Lower lobe of right lung (tissue), 2 donors: ENCODE data around the gene MAPT. TPM values are rescaled to one million over a fixed set of nuclear protein-coding genes. Genes with fewer than 3 reads are reported as not detected.

Source experiments
- ATAC-seq, 2 donors: fragments of 200-7000 bp; cut with Tn5 transposase; one replicate each; pipeline ENCODE4 v1.9.1; 2020 to 2022; ENCODE audit warnings: mild to moderate bottlenecking in 2 of 2, moderate library complexity in 2 of 2
- DNase-seq: peaks from one replicate; pipeline ENCODE4 v3.0.0-alpha.2; 2020
- H3K27ac ChIP-seq: fragments of 200-600 bp; one replicate; pipeline ENCODE4 v1.8.0; 2022
- H3K27me3 ChIP-seq: fragments of 200-600 bp; one replicate; pipeline ENCODE4 v1.8.0; 2022; ENCODE audit warnings: low read depth
- H3K36me3 ChIP-seq: fragments of 200-600 bp; one replicate; pipeline ENCODE4 v1.8.0; 2022; ENCODE audit warnings: mild to moderate bottlenecking
- H3K4me1 ChIP-seq: fragments of 200-600 bp; one replicate; pipeline ENCODE4 v1.8.0; 2022
- H3K4me3 ChIP-seq: fragments of 200-600 bp; one replicate; pipeline ENCODE4 v1.8.0; 2022; ENCODE audit warnings: mild to moderate bottlenecking
- H3K9me3 ChIP-seq: fragments of 200-600 bp; one replicate; pipeline ENCODE4 v1.8.0; 2022
- CTCF ChIP-seq: fragments of 200-600 bp; IDR thresholded peaks from one replicate; pipeline ENCODE4 v1.8.0; 2022; ENCODE audit warnings: antibody characterized with exemption, mild to moderate bottlenecking
- intact Hi-C: fragments of 100-400 bp; cut with DNase I; formaldehyde crosslinking; loops from one replicate; pipeline ENCODE4 v1.11.0; 2022
- total RNA-seq: library from RNA; stranded (reverse); fragmentation: NEBNext Ultra II Directional; extraction: Animal tissue kit (Norgen Biotek cat#: 25700); gene quantifications from one replicate; pipeline ENCODE4 v1.2.1, GENCODE V29; 2021
- donor health status: DM: no; HTN: yes; CAD: no; lungs with severe emphysema.

MAPT gene
- total RNA-seq, 1 donor from 2014 or later, result 5.5 TPM

DNA sequence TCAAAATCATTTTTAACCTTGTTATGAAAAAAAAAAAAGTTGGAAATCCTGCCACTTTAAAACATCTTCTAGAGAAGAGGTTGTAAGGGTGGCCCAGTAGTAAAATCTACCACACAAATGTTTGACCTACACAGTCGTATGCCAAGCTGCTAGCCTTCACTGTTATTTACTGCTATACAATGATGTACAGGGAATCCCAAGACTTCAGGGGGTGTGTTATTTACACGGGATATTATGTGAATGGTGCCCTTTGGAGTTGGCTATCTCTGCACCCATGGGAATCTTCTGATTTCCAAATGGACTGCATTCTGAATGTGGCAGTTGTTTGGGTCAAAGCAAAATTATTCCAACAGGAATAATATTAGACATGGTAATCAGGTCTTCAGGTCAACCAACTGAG is 150.6 kb downstream of the MAPT start:
- intact Hi-C loops, result loop anchor here (10.0 kb wide), 1 partner anchor 150 kb away; the partner anchor contains the start of gene KANSL1
- H3K36me3 ChIP-seq, result peaks cover 74% of the 10 kb centered on the region
- no peaks in the 10 kb centered on the region for H3K9me3 ChIP-seq
- no peak overlapping the region for H3K4me3 ChIP-seq
- no peak overlapping the region for H3K27ac ChIP-seq
- peaks cover 37% of the 10 kb centered on the region for H3K4me1 ChIP-seq
- DNase-seq (no peak), ATAC-seq (no peak)
- no peaks in the 10 kb centered on the region for H3K27me3 ChIP-seq
- no peak for TF ChIP-seq CTCF

- Histone ChIP-seq H3K36me3 (peaks cover 74% of the 10 kb centered on the region), H3K4me3 (no peak overlapping the region), H3K27ac (no peak overlapping the region), H3K4me1 (peaks cover 35% of the 10 kb centered on the region), H3K9me3 (no peaks in the 10 kb centered on the region), H3K27me3 (no peaks in the 10 kb centered on the region)
- intact Hi-C loops, result loop anchor here (10.0 kb wide), 1 partner anchor 149 kb away; the partner anchor contains the start of gene KANSL1
- TF ChIP-seq CTCF, result no peak
- no peak for DNase-seq
- no peak for ATAC-seq
Measured at GRCh38 chr17:46045639-46046038, 151.3 kb downstream of the MAPT start.

GRCh38 chr17:46046957-46047356 is 152.6 kb downstream of the MAPT start:
- peaks cover 35% of the 10 kb centered on the region for H3K4me1 ChIP-seq

DNA sequence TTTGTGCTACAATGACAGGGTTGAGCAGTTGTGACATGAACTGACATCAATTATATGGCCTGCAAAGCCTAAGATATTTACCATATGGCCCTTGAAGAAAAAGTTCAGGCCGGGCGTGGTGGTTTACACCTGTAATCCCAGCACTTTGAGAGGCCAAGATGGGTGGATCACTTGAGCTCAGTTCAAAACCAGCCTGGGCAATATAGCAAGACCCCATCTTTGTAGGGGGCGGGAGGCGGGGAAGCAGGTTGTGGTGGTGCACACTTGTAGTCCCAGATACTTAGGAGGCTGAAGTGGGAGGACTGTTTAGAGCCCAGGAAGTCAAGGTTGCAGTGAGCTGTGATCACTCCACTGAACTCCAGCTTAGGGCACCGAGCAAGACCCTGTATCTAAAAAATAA is 153.0 kb downstream of the MAPT start:
- no peaks in the 10 kb centered on the region for H3K9me3 ChIP-seq
- intact Hi-C loops, result loop anchor here (10.0 kb wide), 1 partner anchor 147 kb away; the partner anchor contains the start of gene KANSL1
- no peak for TF ChIP-seq CTCF
- no peak overlapping the region for H3K27ac ChIP-seq
- peaks cover 35% of the 10 kb centered on the region for H3K4me1 ChIP-seq
- H3K36me3 ChIP-seq, result peaks cover 75% of the 10 kb centered on the region
- DNase-seq (no peak), ATAC-seq (no peak)
- no peaks in the 10 kb centered on the region for H3K27me3 ChIP-seq
- no peak overlapping the region for H3K4me3 ChIP-seq

More at GRCh38 chr17:46046957-46047356, 152.6 kb downstream of the MAPT start:
- no peak overlapping the region for H3K4me3 ChIP-seq
- no peak overlapping the region for H3K27ac ChIP-seq
- peaks cover 79% of the 10 kb centered on the region for H3K36me3 ChIP-seq
- no peaks in the 10 kb centered on the region for H3K9me3 ChIP-seq
- TF ChIP-seq CTCF, result no peak
- H3K27me3 ChIP-seq, result no peaks in the 10 kb centered on the region
- no peak for DNase-seq
- intact Hi-C loops, result loop anchor here (10.0 kb wide), 1 partner anchor 148 kb away; the partner anchor contains the start of gene KANSL1
- no peak for ATAC-seq

DNA sequence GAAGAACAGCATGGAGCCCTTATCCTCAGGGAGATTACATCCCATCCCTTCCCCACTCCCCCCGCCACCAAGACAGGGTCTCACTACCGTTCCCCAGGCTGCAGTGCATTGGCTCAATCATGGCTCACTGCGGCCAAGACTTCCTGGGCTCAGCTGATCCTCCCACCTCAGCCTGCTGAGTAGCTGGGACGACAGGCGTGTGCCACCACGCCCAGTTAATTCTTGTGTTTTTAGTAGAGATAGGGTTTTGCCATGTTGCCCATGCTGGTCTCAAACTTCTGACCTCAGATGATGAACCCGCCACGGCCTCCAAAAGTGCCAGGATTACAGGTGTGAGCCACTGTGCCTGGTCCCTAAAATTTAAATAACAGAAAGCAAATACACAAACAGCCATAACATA is 153.5 kb downstream of the MAPT start:
- Histone ChIP-seq H3K9me3 (no peaks in the 10 kb centered on the region), H3K27ac (no peak overlapping the region), H3K4me1 (peaks cover 34% of the 10 kb centered on the region), H3K36me3 (peaks cover 70% of the 10 kb centered on the region), H3K27me3 (no peaks in the 10 kb centered on the region), H3K4me3 (no peak overlapping the region)
- DNase-seq, result no peak
- no peak for ATAC-seq
- intact Hi-C loops, result loop anchor here (10.0 kb wide), 1 partner anchor 147 kb away; the partner anchor contains the start of gene KANSL1
- TF ChIP-seq CTCF, result no peak
